ENCODE data around the gene PIEZO2.
"Not testable (repeated sequence)": the region's sequence is repeated elsewhere in the genome, so short reads cannot be mapped to it uniquely, and the experiment has no call there.

PIEZO2 gene

GRCh38 chr18:10923551-10924070, 225.8 kb downstream of the PIEZO2 start:
- DNase-seq = no peak

- DNase-seq = no peak
Observed at GRCh38 chr18:10923141-10923540, 226.2 kb downstream of the PIEZO2 start.

GRCh38 chr18:10922712-10923111, 226.7 kb downstream of the PIEZO2 start:
- not testable (repeated sequence) for DNase-seq

GRCh38 chr18:10920309-10920708, 229.1 kb downstream of the PIEZO2 start:
- DNase-seq = not testable (repeated sequence)

GRCh38 chr18:10919851-10920250, 229.5 kb downstream of the PIEZO2 start:
- no peak for DNase-seq

- DNase-seq = no peak
Observed at GRCh38 chr18:10916865-10917264, 232.5 kb downstream of the PIEZO2 start.

GRCh38 chr18:10916387-10916786, 233.0 kb downstream of the PIEZO2 start:
- no peak for DNase-seq

GRCh38 chr18:10915748-10916147, 233.6 kb downstream of the PIEZO2 start:
- not testable (repeated sequence) for DNase-seq

- not testable (repeated sequence) for DNase-seq
Observed at GRCh38 chr18:10914610-10915009, 234.8 kb downstream of the PIEZO2 start.

GRCh38 chr18:10913919-10914318, 235.4 kb downstream of the PIEZO2 start:
- DNase-seq = no peak

GRCh38 chr18:10912790-10913545, 236.4 kb downstream of the PIEZO2 start:
- DNase-seq = no peak

GRCh38 chr18:10909724-10910123, 239.6 kb downstream of the PIEZO2 start:
- DNase-seq = no peak

- DNase-seq = no peak
Observed at GRCh38 chr18:10908760-10909159, 240.6 kb downstream of the PIEZO2 start.

- DNase-seq = no peak
Observed at GRCh38 chr18:10907749-10908148, 241.6 kb downstream of the PIEZO2 start.

GRCh38 chr18:10901329-10901728, 248.0 kb downstream of the PIEZO2 start:
- no peak for DNase-seq

GRCh38 chr18:10900435-10900834, 248.9 kb downstream of the PIEZO2 start:
- DNase-seq = no peak

- no peak for DNase-seq
Observed at GRCh38 chr18:10899481-10899880, 249.9 kb downstream of the PIEZO2 start.

- no peak for DNase-seq
Observed at GRCh38 chr18:10898417-10898974, 250.9 kb downstream of the PIEZO2 start.

- DNase-seq = no peak
Observed at GRCh38 chr18:10896851-10897250, 252.5 kb downstream of the PIEZO2 start.

GRCh38 chr18:10895976-10896375, 253.4 kb downstream of the PIEZO2 start:
- no peak for DNase-seq

- DNase-seq = no peak
Observed at GRCh38 chr18:10894501-10894900, 254.9 kb downstream of the PIEZO2 start.

- no peak for DNase-seq
Observed at GRCh38 chr18:10893761-10894160, 255.6 kb downstream of the PIEZO2 start.

- DNase-seq = peak; percentile 26 to 42
Observed at GRCh38 chr18:10893196-10893595, 256.2 kb downstream of the PIEZO2 start.

GRCh38 chr18:10892786-10893185, 256.6 kb downstream of the PIEZO2 start:
- DNase-seq = peak; percentile 1 to 16

Data from NCI-H1930 (cell line).